IMR-90 (cell line): ENCODE measurements around the gene DHRS3. TPM values are rescaled to one million over a fixed set of nuclear protein-coding genes. Genes with fewer than 3 reads are reported as not detected.

Experiments used
- ATAC-seq: fragments of 200-7000 bp; cut with Tn5 transposase; 2 replicates; pipeline ENCODE4 v1.9.1; 2020; ENCODE audit warnings: low read depth, mild to moderate bottlenecking, moderate library complexity
- BruUV-seq: library from RNA; stranded (reverse); fragments of 400-500 nt; replicated peaks from 2 replicates; lab custom pipeline; 2021; lab: Mats Ljungman, UMichigan
- CTCF ChIA-PET: fragments of 300-600 bp; formaldehyde crosslinking; extraction: SDS; loops from one replicate; lab custom pipeline; 2021; ENCODE audit warnings: antibody characterized with exemption; lab: Yijun Ruan, JAX
- POLR2A ChIA-PET: fragments of 300-600 bp; sonication (Branson Sonifier 250); formaldehyde crosslinking; loops from one replicate; lab custom pipeline; 2022; ENCODE audit warnings: antibody characterized with exemption; ENCODE audit not compliant: unreplicated experiment; lab: Charles Lee
- DNase-seq: peaks from one replicate; pipeline ENCODE4 v3.0.0; 2013
- H2AFZ ChIP-seq: replicated peaks from 2 replicates; pipeline ENCODE3; 2013; ENCODE audit warnings: low read length, mild to moderate bottlenecking; ENCODE audit not compliant: poor library complexity
- H2AK5ac ChIP-seq: 2 replicates; pipeline ENCODE4 v1.6.1; 2013; ENCODE audit warnings: low read depth, low read length, inconsistent platforms
- H2AK9ac ChIP-seq: replicated peaks from 2 replicates; pipeline ENCODE3; 2013; ENCODE audit warnings: mild to moderate bottlenecking, low read depth, low read length, moderate library complexity; ENCODE audit not compliant: poor library complexity
- H2BK120ac ChIP-seq: 2 replicates; pipeline ENCODE4 v1.6.1; 2013; ENCODE audit warnings: low read depth, low read length, inconsistent platforms
- H2BK15ac ChIP-seq: 3 replicates; pipeline ENCODE4 v1.6.1; 2013; ENCODE audit warnings: low read depth, low read length, inconsistent platforms
- H2BK20ac ChIP-seq: 2 replicates; pipeline ENCODE4 v1.6.1; 2013; ENCODE audit warnings: low read depth, mild to moderate bottlenecking, inconsistent platforms, low read length, moderate library complexity
- H2BK5ac ChIP-seq: 2 replicates; pipeline ENCODE4 v1.6.1; 2013; ENCODE audit warnings: mild to moderate bottlenecking, low read depth, low read length, inconsistent platforms; ENCODE audit not compliant: poor library complexity, severe bottlenecking
- H3K14ac ChIP-seq: replicated peaks from 2 replicates; pipeline ENCODE4 v1.6.1; 2013; ENCODE audit warnings: low read depth, low read length, inconsistent platforms
- H3K18ac ChIP-seq: 2 replicates; pipeline ENCODE4 v1.6.1; 2013; ENCODE audit warnings: low read depth, low read length, control low read depth
- H3K23ac ChIP-seq: 2 replicates; pipeline ENCODE4 v1.6.1; 2013; ENCODE audit warnings: low read depth, low read length, inconsistent platforms
- H3K27ac ChIP-seq: 2 replicates; pipeline ENCODE4 v1.5.1; 2013; ENCODE audit warnings: mild to moderate bottlenecking, control low read depth, low read length; ENCODE audit not compliant: insufficient read depth
- H3K27me3 ChIP-seq: 2 replicates; pipeline ENCODE4 v1.6.1; 2013; ENCODE audit warnings: low read length; ENCODE audit not compliant: control insufficient read depth, insufficient read depth
- H3K36me3 ChIP-seq: 2 replicates; pipeline ENCODE4 v1.6.1; 2013; ENCODE audit warnings: low read length, mixed read lengths; ENCODE audit not compliant: control insufficient read depth, insufficient read depth
- H3K4ac ChIP-seq: 2 replicates; pipeline ENCODE4 v1.6.1; 2013; ENCODE audit warnings: low read depth, low read length, inconsistent platforms
- H3K4me1 ChIP-seq: 2 replicates; pipeline ENCODE4 v1.6.1; 2013; ENCODE audit warnings: low read length, mixed read lengths; ENCODE audit not compliant: control insufficient read depth, insufficient read depth
- H3K4me2 ChIP-seq: 2 replicates; pipeline ENCODE4 v1.6.1; 2013; ENCODE audit warnings: low read depth, mild to moderate bottlenecking, control low read depth, low read length, moderate library complexity
- H3K4me3 ChIP-seq: 2 replicates; pipeline ENCODE4 v1.5.1; 2013; ENCODE audit warnings: low read depth, mild to moderate bottlenecking, control low read depth, low read length, moderate library complexity; ENCODE audit not compliant: insufficient read depth
- H3K56ac ChIP-seq: 2 replicates; pipeline ENCODE4 v1.6.1; 2013; ENCODE audit warnings: low read length, inconsistent platforms; ENCODE audit not compliant: insufficient read depth; ENCODE audit errors: extremely low read depth
- H3K79me1 ChIP-seq, 2 experiments: 2 replicates each; pipeline ENCODE4 v1.6.1; 2013; ENCODE audit warnings: low read length in 2 of 2, inconsistent platforms in 1 of 2, low read depth in 1 of 2
- H3K9ac ChIP-seq: 2 replicates; pipeline ENCODE4 v1.6.1; 2013; ENCODE audit warnings: low read depth, low read length, control low read depth
- H3K9me1 ChIP-seq: 2 replicates; pipeline ENCODE4 v1.6.1; 2013; ENCODE audit warnings: low read length, inconsistent platforms; ENCODE audit not compliant: insufficient read depth
- H3K9me3 ChIP-seq: 2 replicates; pipeline ENCODE4 v1.6.1; 2013; ENCODE audit warnings: low read length; ENCODE audit not compliant: control insufficient read depth, insufficient read depth
- H4K20me1 ChIP-seq: 2 replicates; pipeline ENCODE4 v1.6.1; 2013; ENCODE audit warnings: low read length, inconsistent platforms; ENCODE audit not compliant: insufficient read depth
- H4K5ac ChIP-seq: 2 replicates; pipeline ENCODE4 v1.6.1; 2013; ENCODE audit warnings: mild to moderate bottlenecking, low read depth, low read length, control low read depth
- H4K8ac ChIP-seq, 2 experiments: 2 replicates each; pipeline ENCODE4 v1.6.1; 2013; ENCODE audit warnings: low read depth in 2 of 2, low read length in 2 of 2, control low read depth in 1 of 2, inconsistent platforms in 1 of 2
- H4K91ac ChIP-seq: 2 replicates; pipeline ENCODE4 v1.6.1; 2013; ENCODE audit warnings: low read depth, low read length, inconsistent platforms; ENCODE audit not compliant: insufficient read depth
- BHLHE40 ChIP-seq: fragments of 150-350 bp; IDR thresholded peaks from 2 replicates; pipeline ENCODE4 v1.6.1; 2016; ENCODE audit warnings: mild to moderate bottlenecking, low read depth, low read length
- CEBPB ChIP-seq: IDR thresholded peaks from 2 replicates; pipeline ENCODE4 v1.6.1; 2012; ENCODE audit warnings: low read depth, low read length, improper control_type of control experiment
- CHD1 ChIP-seq: IDR thresholded peaks from 2 replicates; pipeline ENCODE4 v1.6.1; 2012; ENCODE audit warnings: low read depth, low read length, improper control_type of control experiment
- CTCF ChIP-seq: conservative IDR thresholded peaks from 2 replicates; pipeline ENCODE4 v1.5.1; 2012; ENCODE audit warnings: mild to moderate bottlenecking, low read depth, low read length, improper control_type of control experiment
- ELK1 ChIP-seq: fragments of 150-350 bp; IDR thresholded peaks from 2 replicates; pipeline ENCODE4 v1.6.1; 2016; ENCODE audit warnings: low read depth, mild to moderate bottlenecking, low read length, moderate library complexity, borderline replicate concordance
- FOS ChIP-seq: fragments of 150-350 bp; IDR thresholded peaks from 2 replicates; pipeline ENCODE4 v1.6.1; 2016; ENCODE audit warnings: low read depth, low read length
- MAFK ChIP-seq: IDR thresholded peaks from 2 replicates; pipeline ENCODE4 v1.6.1; 2012; ENCODE audit warnings: low read depth, low read length, improper control_type of control experiment
- MAZ ChIP-seq: IDR thresholded peaks from 2 replicates; pipeline ENCODE4 v1.6.1; 2012; ENCODE audit warnings: low read depth, mild to moderate bottlenecking, low read length, improper control_type of control experiment, moderate library complexity, borderline replicate concordance
- MXI1 ChIP-seq: IDR thresholded peaks from 2 replicates; pipeline ENCODE4 v1.6.1; 2012; ENCODE audit warnings: low read depth, mild to moderate bottlenecking, low read length, moderate library complexity, borderline replicate concordance
- NFE2L2 ChIP-seq: fragments of 150-350 bp; IDR thresholded peaks from 2 replicates; pipeline ENCODE4 v1.6.1; 2016; ENCODE audit warnings: low read depth, mild to moderate bottlenecking, low read length
- POLR2A ChIP-seq: IDR thresholded peaks from 2 replicates; pipeline ENCODE4 v1.6.1; 2012; ENCODE audit warnings: mild to moderate bottlenecking, low read depth, low read length
- RAD21 ChIP-seq: IDR thresholded peaks from 2 replicates; pipeline ENCODE4 v1.6.1; 2012; ENCODE audit warnings: low read length, improper control_type of control experiment
- RCOR1 ChIP-seq: IDR thresholded peaks from 2 replicates; pipeline ENCODE4 v1.6.1; 2012; ENCODE audit warnings: mild to moderate bottlenecking, low read length, improper control_type of control experiment; ENCODE audit not compliant: insufficient replicate concordance
- RFX5 ChIP-seq: IDR thresholded peaks from 2 replicates; pipeline ENCODE4 v1.8.0; 2012; ENCODE audit warnings: low read depth, mild to moderate bottlenecking, low read length, moderate library complexity
- SMC3 ChIP-seq: fragments of 150-350 bp; IDR thresholded peaks from 2 replicates; pipeline ENCODE4 v1.6.1; 2016; ENCODE audit warnings: low read depth, mild to moderate bottlenecking, antibody characterized with exemption, low read length, moderate library complexity
- USF2 ChIP-seq: fragments of 150-350 bp; IDR thresholded peaks from 2 replicates; pipeline ENCODE4 v1.6.1; 2017; ENCODE audit warnings: mild to moderate bottlenecking, antibody characterized with exemption, low read length, low read depth
- dilution Hi-C: fragments of 300-500 bp; cut with HindIII; formaldehyde crosslinking; loops from one replicate; pipeline ENCODE4 v1.14.3; 2018; ENCODE audit warnings: low sequenced_read_pairs; ENCODE audit not compliant: unreplicated experiment
- in situ Hi-C: fragments of 300-500 bp; cut with MboI; formaldehyde crosslinking; loops from 3 replicates; pipeline ENCODE4 v1.14.3; 2019; ENCODE audit warnings: low sequenced_read_pairs, inconsistent platforms, mixed read lengths
- intact Hi-C: fragments of 100-400 bp; cut with micrococcal nuclease; formaldehyde crosslinking; loops from 2 replicates; pipeline ENCODE4 v1.10.0; 2022
- polyA plus RNA-seq, 3 experiments: library from polyadenylated mRNA; depleted of rRNA; stranded (reverse); fragments of >200 nt; gene quantifications; 2 replicates each; pipeline ENCODE4 v1.2.3, GENCODE V29; 2012; ENCODE audit warnings: low replicate concordance in 1 of 3
- total RNA-seq: library from RNA; depleted of rRNA; stranded (reverse); fragments of >200 nt; gene quantifications from 2 replicates; pipeline ENCODE4 v1.2.3, GENCODE V29; 2012

DHRS3 gene
- total and polyA plus RNA-seq, 2 of the 4 experiments (the other 2 are of a cell fraction), result 11.2 to 14.5 TPM

GRCh38 chr1:12551584-12551983 is 66.4 kb downstream of the DHRS3 start:
- H2AK5ac ChIP-seq, result peak overlapping the region; percentile 80; the same call in 1 of the 2 replicates
- H4K91ac ChIP-seq, result peak overlapping the region; percentile 78
- 0 out of 2 replicates have a peak overlapping the region, but pooled peaks have one; percentile 38 for H2BK20ac ChIP-seq
- H3K79me1 ChIP-seq, result no peaks in the 10 kb centered on the region
- H3K56ac ChIP-seq, result no peak overlapping the region
- in situ Hi-C loops (loop anchor here (10.0 kb wide), 1 partner anchor 63 kb away; the partner anchor contains the start of gene DHRS3), intact Hi-C loops (loop anchor here (2.0 kb wide), 1 partner anchor 45 kb away; no protein-coding TSS in a partner anchor), dilution Hi-C loops (no loop called here)
- peaks cover 4% of the 10 kb centered on the region for H3K9me1 ChIP-seq
- H3K14ac ChIP-seq, result no peak overlapping the region; the same call in 1 of the 2 replicates
- ChIA-PET POLR2A (no interaction called here), CTCF (no interaction called here)
- no peak overlapping the region for H2AFZ ChIP-seq
- H4K8ac ChIP-seq, result no peak overlapping the region; a peak in 1 of 4 replicates
- TF ChIP-seq RAD21, result no peak
- no peak for TF ChIP-seq MAZ
- TF ChIP-seq RFX5, result no peak
- TF ChIP-seq FOS, result no peak
- no peak for TF ChIP-seq RCOR1
- TF ChIP-seq SMC3, result no peak
- no peak for TF ChIP-seq POLR2A
- no peak for TF ChIP-seq MAFK
- TF ChIP-seq CHD1, result no peak
- no peak for TF ChIP-seq BHLHE40
- TF ChIP-seq NFE2L2, result no peak
- no peak for TF ChIP-seq USF2
- TF ChIP-seq CTCF, result no peak
- no peak for TF ChIP-seq MXI1
- TF ChIP-seq ELK1, result no peak
- TF ChIP-seq CEBPB, result no peak
- no peak overlapping the region for H2BK5ac ChIP-seq
- H3K9ac ChIP-seq, result no peak overlapping the region
- no peak overlapping the region for H3K18ac ChIP-seq
- H2AK9ac ChIP-seq, result no peak overlapping the region
- H2BK15ac ChIP-seq, result peak overlapping the region; percentile 38; the same call in 2 of the 3 replicates
- ATAC-seq (no peak), DNase-seq (no peak)
- no peak overlapping the region for H3K4me3 ChIP-seq
- H3K9me3 ChIP-seq, result no peaks in the 10 kb centered on the region
- H2BK120ac ChIP-seq, result peak overlapping the region; percentile 62
- no TSS peak for BruUV-seq
- no peak overlapping the region for H4K5ac ChIP-seq
- H3K27ac ChIP-seq, result no peak overlapping the region
- peak overlapping the region; percentile 76 for H3K4ac ChIP-seq
- H3K4me1 ChIP-seq, result peaks cover 20% of the 10 kb centered on the region
- no peak overlapping the region for H3K23ac ChIP-seq
- peaks cover 7% of the 10 kb centered on the region; the same call in 1 of the 2 replicates for H3K27me3 ChIP-seq
- no peak overlapping the region for H3K4me2 ChIP-seq
- no peaks in the 10 kb centered on the region for H4K20me1 ChIP-seq
- no peaks in the 10 kb centered on the region for H3K36me3 ChIP-seq
